GOT3 (cell line): Measurements from ENCODE around the gene PHC2.

Experiments
- DNase-seq: peaks from one replicate; lab custom pipeline; 2025; ENCODE audit warnings: mixed read lengths; lab: John Stamatoyannopoulos, UW

Gene PHC2

DNA sequence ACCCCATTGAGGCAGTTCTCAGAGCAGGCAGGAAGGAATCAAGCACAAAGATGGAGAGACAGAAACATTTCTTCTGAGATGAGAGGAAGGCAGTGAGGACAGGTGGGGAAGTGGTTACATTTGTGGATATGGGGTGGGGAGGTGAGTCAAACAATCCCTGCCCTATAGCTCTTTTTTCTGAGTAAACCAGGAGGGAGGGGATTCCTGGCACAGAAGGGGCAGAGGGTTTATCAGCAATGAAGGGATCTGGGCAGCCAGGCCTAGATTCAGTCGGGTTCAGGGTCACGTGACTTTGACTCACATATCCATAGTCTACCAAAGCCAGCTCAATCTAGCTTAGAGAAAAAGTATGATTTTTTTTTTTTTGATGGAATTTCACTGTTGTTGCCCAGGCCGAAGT lies 15.7 kb upstream of the PHC2 start:
- DNase-seq, result no peak

DNA sequence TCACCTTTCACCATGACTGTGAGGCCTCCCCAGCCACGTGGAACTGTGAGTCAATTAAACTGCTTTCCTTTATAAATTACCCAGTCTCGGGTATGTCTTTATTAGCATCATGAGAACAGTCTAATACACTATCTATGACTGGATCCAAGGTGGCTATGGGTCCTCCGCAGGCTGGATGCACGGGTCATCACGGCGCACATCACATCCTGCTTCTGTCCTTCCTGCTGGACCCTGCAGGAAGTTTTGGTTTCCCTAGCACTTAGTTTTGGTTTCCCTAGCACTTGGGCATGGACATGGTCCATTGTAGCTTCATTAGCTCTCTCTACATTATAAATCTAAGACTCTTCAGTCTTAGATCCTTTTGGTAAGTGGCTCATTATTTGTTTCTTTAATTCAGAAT lies 14.2 kb upstream of the PHC2 start:
- no peak for DNase-seq

DNA sequence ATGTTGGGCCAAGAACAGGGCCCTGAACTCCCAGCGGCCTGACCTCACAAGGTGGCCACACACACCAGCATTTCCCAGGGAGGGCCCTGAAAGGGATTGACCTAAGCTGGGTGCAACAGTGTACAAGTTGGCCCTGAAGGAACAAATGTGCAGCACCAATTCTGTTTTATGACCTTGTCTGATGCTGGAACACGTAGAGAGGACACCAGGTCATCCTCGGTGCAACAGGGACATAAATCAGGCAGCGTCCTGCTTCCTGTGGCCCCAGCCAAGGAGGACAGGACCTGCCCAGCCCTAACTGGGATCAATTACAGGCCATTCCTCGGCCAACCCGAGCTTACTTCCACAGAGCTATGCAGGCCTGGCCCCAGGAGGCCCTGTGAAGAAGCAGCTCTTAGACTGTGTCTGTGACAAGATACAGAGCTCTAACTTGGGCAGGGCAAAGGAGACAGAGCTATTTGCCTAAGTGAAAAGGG lies 12.8 kb upstream of the PHC2 start:
- no peak for DNase-seq

DNA sequence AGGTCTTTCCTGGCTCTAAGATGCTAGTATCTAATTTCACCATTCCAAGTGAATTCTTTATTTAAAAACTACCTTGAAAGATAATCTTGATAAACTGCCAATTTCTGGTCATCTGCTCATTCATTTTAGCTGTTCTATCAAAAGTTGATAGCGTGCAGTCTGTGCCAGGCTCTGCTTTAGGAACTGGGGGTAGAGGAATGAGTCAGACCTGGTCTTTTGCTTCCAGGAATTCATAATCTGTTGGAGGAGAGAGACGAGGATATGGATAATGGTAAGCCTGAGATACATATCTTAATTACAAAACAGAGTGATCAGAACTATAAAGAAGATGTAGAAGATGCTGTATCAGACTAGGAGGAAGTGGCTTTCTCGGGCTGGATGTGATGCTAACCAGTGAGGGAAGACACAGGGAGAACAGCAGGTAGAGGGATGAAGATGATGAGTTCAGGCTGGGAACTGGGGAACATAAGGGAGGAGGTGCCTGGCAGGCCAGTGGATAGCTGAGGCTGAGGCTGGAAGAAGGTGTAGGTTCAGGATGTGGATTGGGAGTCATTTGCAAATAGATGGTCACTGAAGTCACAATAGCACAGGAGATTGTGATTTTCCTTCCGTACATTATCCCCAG lies 12.3 kb upstream of the PHC2 start:
- no peak for DNase-seq

DNA sequence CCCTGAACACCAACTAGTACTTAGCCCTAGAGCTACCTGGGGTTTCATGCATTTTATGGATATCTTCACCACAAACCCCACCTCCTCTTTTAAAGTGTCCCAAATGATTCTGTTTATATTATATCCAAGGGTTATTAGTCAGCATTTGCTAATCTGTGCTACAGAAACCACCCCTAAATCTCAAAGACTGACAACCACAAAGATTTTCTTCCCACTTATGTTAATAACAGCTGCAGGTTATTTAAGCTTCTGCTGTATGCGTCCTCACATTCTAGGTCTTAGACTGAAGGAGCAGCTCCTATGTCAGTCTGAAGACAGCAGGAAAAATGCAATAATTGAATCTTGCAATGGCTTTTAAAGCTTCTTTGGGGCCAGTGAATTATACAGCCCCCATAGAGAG lies 11.2 kb upstream of the PHC2 start:
- no peak for DNase-seq

DNA sequence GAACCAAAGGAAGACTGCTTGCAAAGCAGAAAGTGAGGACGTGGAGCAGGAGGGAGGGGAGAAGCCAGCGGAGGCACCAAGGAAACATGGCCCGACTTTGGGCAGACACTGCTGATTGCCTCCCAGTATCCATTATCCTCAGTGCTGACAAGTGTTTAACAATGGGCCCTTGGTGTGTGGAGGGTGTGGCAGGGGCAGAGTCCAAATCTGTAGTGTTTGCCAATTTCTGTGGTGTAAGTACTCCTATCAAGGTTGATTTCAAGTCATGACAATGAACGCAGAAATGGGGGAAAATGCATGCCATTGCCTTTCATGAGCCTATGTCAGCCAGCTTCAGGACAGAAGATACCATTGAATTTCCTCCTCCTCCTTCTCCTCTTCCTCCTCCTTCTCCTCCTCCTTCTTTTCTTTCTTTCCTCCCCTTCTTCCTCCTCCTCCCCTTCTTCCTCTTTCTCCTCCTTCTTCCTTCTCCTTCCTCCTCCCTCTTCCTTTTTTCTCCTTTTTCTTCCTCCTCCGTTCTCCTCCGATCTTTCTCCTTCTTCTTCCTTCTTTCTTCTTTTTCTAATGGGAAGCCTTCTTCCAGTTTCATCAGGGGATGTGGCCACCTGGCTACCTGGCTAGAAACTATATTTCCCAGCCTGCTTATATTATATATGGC lies 10.3 kb upstream of the PHC2 start:
- no peak for DNase-seq

DNA sequence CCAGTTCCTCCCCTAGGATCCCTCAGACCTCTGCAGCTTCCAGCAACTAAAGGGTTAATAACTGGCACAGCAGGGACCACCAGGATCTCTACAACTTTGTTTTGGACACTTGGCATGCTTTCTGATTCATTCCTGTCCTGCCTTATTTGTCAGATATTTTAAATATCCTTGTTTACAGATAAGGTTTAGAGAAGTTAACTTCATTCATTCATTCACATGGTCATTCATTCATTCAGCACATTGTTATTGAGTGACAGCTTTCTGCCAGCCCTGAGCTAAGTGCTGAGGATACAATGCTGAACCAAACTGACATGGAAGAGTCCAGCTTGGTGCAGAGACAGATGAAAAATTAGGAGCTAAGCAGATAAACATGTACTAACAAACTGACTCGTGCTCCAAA lies 8.8 kb upstream of the PHC2 start:
- DNase-seq, result no peak

DNA sequence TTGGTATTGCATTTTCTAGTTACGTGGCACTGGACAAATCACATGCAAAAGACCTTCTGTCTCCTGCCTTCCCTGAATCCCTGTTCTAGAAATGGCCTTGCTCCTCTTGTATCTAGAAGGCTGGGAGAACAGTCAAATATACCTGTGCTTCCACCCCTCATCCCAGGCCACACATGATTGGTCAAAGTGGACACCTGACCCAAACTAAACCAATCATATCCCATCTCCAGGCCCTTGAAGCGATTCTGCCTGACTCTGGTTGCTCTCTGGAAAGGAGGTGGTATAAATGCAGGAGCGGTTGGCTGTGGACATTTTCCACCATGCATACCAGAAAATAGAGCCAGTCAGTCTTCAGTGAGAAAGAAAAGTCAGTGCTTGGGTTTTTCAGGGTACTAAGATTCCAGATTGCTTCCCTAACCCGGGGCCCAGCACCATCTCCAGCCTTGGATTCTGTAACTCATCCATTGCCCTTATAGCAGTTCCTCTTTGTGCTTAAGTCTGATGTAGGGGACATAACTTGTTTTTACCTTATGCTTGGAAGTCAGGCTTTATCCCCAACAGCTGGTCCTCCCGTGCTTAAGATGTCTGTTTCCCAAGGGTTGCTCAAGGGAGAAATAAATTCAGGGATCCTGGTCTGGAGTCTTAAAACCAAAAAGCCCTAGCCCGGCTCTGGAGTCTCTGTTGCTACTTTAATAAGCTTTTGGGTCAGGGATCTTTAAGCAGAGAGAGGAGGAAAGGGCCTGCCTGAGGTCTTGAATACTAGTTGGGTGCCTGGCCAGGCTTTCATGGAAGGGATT lies 7.7 kb upstream of the PHC2 start:
- DNase-seq, result no peak

DNA sequence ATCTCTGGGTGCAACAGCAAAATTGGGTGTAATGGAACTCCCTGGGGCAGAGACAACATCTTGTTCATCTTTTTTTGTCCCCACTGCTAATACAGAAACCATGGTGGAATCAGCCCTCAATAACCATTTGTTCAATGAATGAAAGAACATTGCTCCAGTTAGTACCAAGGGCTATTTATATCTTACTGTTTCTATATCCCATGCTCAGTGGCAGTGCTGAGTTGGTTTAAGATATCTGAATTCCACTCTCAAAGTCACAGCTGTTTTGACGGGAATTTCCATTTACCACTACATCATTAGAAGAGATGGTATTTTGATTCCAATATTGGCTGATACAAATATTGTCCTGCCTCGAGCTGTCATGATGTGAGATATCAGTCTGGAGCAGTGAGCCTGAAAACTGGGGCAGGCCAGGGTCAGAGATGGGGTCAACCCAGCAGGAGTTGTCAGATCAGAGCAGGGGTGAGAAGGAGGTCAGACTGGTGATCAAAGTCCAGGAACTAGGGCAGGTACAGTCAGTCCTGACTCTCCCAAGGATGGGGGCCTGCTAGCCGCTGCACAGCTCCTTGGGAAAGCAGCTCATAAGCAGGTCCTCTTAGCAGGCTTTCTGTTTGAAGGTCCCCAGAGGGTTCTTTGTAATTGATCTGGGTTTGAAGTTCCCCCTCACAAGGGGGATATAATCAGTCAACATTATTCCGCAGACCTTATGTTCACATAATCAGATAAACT lies 5.8 kb upstream of the PHC2 start:
- no peak for DNase-seq

DNA sequence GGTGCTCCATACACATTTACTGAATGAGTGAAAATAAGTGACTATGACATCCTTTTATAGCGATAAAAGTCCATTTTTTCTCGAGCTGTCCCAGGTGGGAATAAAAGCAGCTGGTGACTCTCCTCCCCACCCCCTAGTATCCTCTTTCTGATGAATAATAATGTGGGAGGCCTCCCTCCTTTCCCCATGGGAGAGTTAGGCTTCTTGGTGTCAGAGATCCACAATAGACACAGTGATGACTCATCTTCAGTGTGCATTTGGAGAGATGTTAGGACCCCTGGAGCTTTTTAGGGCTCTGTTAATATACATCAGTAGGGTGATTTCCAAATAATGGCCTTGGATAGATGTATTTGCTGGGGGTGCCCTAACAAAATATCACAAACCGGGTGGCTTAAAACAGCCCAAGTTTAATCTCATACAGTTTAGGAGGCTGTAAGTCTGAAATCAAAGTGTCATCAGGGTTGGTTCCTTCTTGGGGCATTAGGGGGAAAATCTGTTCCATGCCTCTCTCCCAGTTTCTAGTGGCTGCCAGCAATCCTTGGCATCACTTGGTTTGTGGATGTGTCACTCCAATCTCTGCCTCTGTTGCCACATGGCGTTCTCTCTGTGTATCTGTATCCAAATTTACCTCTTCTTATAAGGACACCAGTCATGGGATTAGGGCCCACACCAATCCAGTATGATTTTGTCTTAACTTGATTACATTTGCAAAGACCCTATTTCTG lies 4.4 kb upstream of the PHC2 start:
- no peak for DNase-seq

DNA sequence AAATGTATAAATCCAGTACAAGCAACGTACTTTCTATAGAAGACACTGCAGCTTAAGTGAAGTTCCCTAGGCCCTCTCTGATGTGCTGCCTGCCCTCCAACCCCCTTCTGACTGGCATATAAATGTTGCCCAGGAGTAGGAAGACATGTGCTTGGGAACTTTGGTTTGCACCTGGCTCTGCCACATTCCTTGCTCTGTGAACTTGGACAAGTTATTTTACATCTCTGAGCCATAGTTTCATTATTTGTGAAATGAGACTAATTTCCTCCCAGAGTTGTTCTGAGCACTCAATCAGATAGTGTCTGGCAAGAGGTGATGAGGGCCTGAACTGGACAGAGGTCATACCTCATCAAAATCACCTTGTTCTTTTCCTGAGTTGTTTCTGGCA lies 3.5 kb upstream of the PHC2 start:
- no peak for DNase-seq

DNA sequence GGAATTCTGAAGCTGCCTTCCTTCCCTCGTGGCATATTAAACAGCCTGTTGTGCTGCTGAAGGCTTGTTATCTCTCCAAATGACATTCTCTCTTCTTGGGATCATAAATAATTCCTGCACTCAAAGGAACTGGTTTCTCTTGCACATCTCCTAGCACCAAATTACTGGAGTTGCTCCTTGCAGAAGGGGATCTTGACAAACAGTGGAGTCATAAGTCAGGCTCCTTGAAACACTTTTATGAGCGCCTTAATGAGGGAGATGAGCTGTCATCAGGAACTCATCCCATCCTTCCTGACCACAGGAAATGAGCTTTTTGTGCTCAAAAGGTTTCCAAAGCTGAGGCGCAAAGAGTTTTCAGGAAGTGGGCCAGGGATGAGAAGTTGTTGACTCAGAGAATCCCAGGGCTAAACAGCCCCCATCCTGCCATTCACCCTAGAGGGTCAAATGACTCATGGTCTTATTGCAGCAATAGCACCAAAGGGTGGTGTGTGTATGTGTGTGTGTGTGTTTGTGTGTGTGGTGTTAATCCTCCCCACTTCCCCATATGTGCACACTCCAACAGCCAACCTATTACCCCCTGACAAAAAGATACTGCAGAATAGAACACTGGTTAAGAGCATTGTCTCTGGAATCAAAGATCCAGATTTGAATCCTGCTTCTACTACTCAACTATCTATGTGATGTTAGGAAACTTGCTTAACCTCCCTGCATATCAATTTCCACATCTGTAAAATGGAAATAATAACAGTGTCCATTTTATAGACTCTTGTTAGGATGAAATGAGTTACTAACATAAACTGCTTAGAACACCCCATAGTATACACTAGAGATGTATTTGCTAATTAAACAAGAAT lies 2.8 kb upstream of the PHC2 start:
- DNase-seq, result peak; percentile 51

DNA sequence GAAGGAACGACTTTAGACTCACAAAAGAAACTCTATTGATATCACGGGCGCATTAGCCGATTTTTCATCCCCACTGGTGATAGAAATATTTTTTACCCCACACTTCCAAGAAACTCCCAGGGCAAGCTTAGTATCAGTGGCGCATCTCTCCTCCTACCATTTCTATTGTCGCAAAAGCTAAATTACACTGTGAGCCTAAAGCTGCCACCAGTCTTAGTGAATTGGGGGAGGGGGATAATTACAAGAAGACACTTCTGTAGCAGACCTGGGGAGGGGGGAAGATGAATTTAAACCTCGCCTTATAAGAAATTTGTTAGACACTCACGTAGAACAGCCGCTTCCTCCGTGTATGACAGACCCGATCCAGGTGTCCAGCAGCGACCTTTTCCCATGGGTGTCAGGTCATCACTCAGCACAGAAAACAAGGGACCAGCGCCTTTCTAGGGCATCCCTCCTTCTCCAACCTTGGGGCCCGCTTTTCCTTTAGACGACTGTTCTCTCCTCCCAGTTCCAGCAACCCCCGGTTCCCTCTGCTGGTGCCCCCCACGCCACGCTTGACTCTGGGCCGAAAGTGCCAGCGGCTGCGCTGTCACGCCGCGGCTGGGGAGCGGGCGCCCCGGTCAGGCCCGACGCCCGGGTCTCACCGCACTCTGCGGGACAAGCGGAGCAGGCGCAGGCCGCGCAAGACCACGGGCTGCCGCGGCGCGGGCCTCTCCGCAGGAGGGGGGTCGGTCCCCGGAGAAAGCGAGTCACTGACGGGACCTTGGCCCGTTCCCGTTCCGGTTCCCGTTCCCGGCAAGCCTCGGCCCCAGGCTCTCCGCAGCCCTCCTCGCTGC lies 821 bp downstream of the PHC2 start:
- no peak for DNase-seq

DNA sequence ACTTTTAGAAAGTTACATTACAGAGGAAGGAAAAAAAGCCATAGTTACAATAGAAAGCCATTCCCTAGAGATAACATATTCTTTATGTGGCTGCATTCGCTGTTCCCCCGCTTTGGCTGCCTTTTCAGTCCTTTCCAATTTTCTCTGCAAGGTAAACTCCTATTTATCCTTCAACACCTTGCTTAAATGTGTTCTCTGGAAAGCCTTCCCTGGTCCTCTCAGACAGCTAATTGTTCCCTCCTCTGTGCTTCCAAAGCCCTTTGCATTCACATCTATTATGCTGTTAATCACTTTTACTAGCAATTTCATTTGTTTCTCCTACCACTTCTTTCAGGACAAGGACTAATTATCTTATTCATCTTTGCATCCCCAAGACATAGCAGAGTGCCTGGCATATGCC lies 1.6 kb downstream of the PHC2 start:
- no peak for DNase-seq

DNA sequence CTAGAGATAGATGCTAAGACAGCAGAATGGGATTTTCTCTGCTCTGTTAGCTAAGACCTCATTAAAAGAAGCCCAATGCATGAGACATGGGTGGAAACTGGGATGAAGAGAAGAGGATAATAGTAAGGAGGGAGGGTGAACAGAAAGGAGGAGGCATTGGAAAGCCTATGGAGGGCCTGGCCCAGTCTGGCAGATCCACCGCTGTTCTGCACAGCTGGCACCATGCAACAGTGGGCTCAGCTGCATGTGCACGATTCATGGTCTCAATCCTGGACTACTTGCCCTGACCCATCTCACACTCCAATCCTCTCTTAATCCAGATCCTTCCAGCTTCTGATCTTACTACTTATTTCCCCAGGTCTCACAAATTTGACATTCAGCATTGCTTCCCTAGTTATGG lies 2.2 kb downstream of the PHC2 start:
- DNase-seq, result no peak

DNA sequence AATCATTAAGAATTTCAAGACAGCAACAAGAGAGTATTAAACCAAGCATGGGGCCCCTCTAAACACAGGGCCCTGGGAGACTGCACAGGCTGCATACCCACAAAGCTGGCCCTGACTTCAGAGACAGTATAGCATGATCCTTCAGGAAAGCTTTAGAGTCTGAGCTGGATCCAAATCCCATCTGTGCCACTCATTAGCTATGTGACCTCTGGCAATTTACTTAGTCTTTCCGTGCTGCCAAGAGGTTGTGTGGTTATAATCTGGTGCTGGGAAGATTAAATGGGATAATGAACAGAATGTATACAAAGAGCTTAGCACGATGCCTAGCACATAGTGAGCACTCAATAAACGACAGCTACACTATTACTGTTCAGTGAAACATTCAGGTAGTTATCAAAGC lies 4.0 kb downstream of the PHC2 start:
- no peak for DNase-seq

DNA sequence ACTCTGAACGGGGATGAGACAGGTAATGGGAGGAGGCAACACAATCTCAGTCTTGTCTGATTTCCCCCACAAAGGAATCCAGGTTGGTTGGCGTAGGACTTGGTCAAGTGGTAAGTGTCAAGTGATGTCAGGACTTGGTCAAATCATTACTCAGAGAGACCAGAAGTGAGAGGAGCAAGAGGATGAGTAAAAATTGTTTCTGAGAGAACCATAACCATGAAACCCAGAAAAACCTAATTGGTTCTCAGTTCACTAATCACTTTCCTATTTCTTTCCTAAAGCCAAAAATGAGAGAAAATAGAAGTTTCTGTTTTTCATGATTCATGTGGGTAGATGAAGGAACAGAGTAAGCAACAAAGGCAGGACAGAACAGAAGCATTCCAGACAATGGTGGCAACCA lies 5.0 kb downstream of the PHC2 start:
- DNase-seq, result no peak

DNA sequence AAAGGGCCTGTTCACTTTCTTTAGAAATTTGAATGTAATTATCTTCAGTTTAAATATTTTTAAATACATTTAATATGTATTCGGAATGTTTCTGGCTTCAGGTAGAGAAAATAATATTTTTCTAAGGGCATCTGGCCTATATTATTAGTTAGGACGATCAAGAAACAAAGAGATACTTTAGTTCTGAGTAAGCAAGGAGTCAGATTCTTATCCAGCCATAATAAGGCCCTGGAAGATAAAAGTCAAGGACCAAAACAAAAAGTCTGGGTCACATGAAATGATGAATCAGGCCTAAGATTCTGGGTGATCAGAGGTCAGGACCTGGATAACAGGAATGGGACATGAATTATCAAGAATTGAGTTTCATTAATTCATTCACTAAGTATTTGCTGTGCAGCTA lies 6.3 kb downstream of the PHC2 start:
- DNase-seq, result no peak

DNA sequence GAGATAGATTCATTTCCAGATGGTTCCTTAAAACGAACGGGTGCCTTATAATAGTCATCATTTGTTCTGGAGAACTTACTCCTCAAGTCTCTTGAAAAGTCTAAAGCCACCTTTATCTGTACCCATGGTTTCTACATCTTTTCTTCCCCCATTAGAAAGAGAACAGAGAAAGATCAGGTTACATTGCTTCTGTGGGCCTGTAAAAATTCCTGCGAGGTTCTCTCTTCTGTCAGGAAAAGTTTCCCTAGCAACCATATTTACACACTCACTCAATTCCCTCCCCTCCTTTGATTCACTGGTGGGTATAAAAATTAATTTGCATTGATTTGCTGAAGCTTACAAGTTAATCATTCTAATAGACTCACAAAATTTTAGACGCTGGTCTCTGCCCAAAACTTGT lies 6.7 kb downstream of the PHC2 start:
- DNase-seq, result no peak
